K562 (cell line): ENCODE results near the gene CDK14. TPM values are rescaled to one million over a fixed set of nuclear protein-coding genes. Genes with fewer than 3 reads are reported as not detected.

Experiments used
- ATAC-seq: fragments of 200-7000 bp; cut with Tn5 transposase; 3 replicates; pipeline ENCODE4 v1.9.1; 2020; ENCODE audit warnings: moderate library complexity
- BruUV-seq: library from RNA; stranded (reverse); fragments of 400-500 nt; replicated peaks from 2 replicates; lab custom pipeline; 2021; lab: Mats Ljungman, UMichigan
- CTCF ChIA-PET: fragments of 300-600 bp; formaldehyde crosslinking; extraction: SDS; loops from one replicate; lab custom pipeline; 2021; ENCODE audit warnings: low intra/inter-chr PET ratio; lab: Yijun Ruan, JAX
- POLR2A ChIA-PET: fragments of 300-600, 350-650 bp; sonication (Branson Sonifier 250); formaldehyde crosslinking; extraction: SDS; loops from one replicate; lab custom pipeline; 2021; ENCODE audit warnings: antibody characterized with exemption, inconsistent platforms; lab: Yijun Ruan, JAX
- DNase-seq, 4 experiments: peaks; one replicate each; pipeline versions ENCODE4 v3.0.0 to v3.0.0-alpha.2; 2011 to 2018; ENCODE audit warnings: low spot score in 3 of 4, mixed read lengths in 3 of 4; ENCODE audit errors: extremely low read depth in 1 of 4
- FAIRE-seq: peaks from 2 replicates; lab custom pipeline; 2011; peaks lifted over from hg19 to GRCh38; lab: Jason Lieb, UNC
- H2AFZ ChIP-seq: 2 replicates; pipeline ENCODE4 v1.6.0; 2011; ENCODE audit warnings: low read depth, low read length, control low read depth, inconsistent platforms
- H3K27ac ChIP-seq: fragments of 200-600 bp; 3 replicates; pipeline ENCODE4 v1.8.0; 2011; ENCODE audit warnings: low read depth, mild to moderate bottlenecking, control low read depth, inconsistent platforms, low read length, moderate library complexity, mixed read lengths; ENCODE audit errors: extremely low read depth
- H3K27me3 ChIP-seq, 2 experiments: fragments of 300-600 bp in 1 of 2; 2 replicates in 1 of 2; 3 replicates in 1 of 2; pipeline versions ENCODE4 v1.6.0 to v1.8.0; 2011; ENCODE audit warnings: inconsistent platforms in 2 of 2, low read length in 2 of 2, mild to moderate bottlenecking in 1 of 2, mixed read lengths in 1 of 2, moderate library complexity in 1 of 2; ENCODE audit not compliant: control insufficient read depth in 2 of 2, insufficient read depth in 2 of 2
- H3K36me3 ChIP-seq: fragments of 300-600 bp; 3 replicates; pipeline ENCODE4 v1.8.0; 2011; ENCODE audit warnings: mild to moderate bottlenecking, low read length, inconsistent platforms; ENCODE audit not compliant: control insufficient read depth, insufficient read depth
- H3K4me1 ChIP-seq, 2 experiments: fragments of 200-600 bp in 1 of 2; replicated peaks in 1 of 2; 2 replicates in 1 of 2; 3 replicates in 1 of 2; pipeline versions ENCODE4 v1.5.1 to v1.8.0; 2011; ENCODE audit warnings: inconsistent platforms in 2 of 2, low read length in 2 of 2, mild to moderate bottlenecking in 1 of 2, mixed read lengths in 1 of 2, moderate library complexity in 1 of 2; ENCODE audit not compliant: control insufficient read depth in 2 of 2, insufficient read depth in 2 of 2
- H3K4me2 ChIP-seq: 2 replicates; pipeline ENCODE4 v1.6.1; 2011; ENCODE audit warnings: low read length, control low read depth, inconsistent platforms, mixed read lengths; ENCODE audit not compliant: insufficient read depth
- H3K4me3 ChIP-seq: fragments of 200-600 bp; sonication (generic), shearing (Covaris generic); 2 replicates; pipeline ENCODE4 v1.5.1; 2016; ENCODE audit warnings: control low read depth, inconsistent platforms
- H3K79me2 ChIP-seq: fragments of 200-600 bp; 3 replicates; pipeline ENCODE4 v1.8.0; 2011; ENCODE audit warnings: low read length, inconsistent platforms; ENCODE audit not compliant: control insufficient read depth, insufficient read depth
- H3K9ac ChIP-seq, 2 experiments: 2 replicates each; pipeline versions ENCODE4 v1.6.0 to v1.6.1; 2011; ENCODE audit warnings: low read depth in 2 of 2, low read length in 2 of 2, control low read depth in 1 of 2, inconsistent platforms in 1 of 2, mild to moderate bottlenecking in 1 of 2, mixed read lengths in 1 of 2; ENCODE audit not compliant: insufficient read depth in 1 of 2
- H3K9me1 ChIP-seq: one replicate; pipeline ENCODE4 v1.6.0; 2011; ENCODE audit warnings: inconsistent platforms, mild to moderate bottlenecking, low read length, moderate library complexity; ENCODE audit not compliant: control insufficient read depth, insufficient read depth
- H3K9me3 ChIP-seq: replicated peaks from 2 replicates; pipeline ENCODE4 v1.5.1; 2011; ENCODE audit warnings: low read depth, low read length, inconsistent platforms; ENCODE audit not compliant: control insufficient read depth, insufficient read depth
- H4K20me1 ChIP-seq: replicated peaks from 2 replicates; pipeline ENCODE4 v1.6.1; 2011; ENCODE audit warnings: low read length, inconsistent platforms, mixed read lengths; ENCODE audit not compliant: control insufficient read depth, insufficient read depth
- ETV6 ChIP-seq, 3 experiments: fragments of 150-350 bp in 1 of 3; sonication (generic) in 1 of 3; formaldehyde crosslinking in 1 of 3; IDR thresholded peaks; 2 replicates each; pipeline versions ENCODE4 v1.6.1 to v1.8.0; 2014 to 2022; ENCODE audit warnings: borderline replicate concordance in 2 of 3, low read depth in 2 of 3, antibody characterized with exemption in 1 of 3, low read length in 1 of 3, mild to moderate bottlenecking in 1 of 3, missing genetic modification reagents in 1 of 3
- HMGN3 ChIP-seq: IDR thresholded peaks from 2 replicates; pipeline ENCODE4 v1.6.1; 2011; ENCODE audit warnings: borderline replicate concordance, low read depth, mild to moderate bottlenecking, mixed read lengths, low read length; ENCODE audit not compliant: insufficient read length; ENCODE audit errors: extremely low read depth
- NEUROD1 ChIP-seq: fragments of 150-350 bp; IDR thresholded peaks from 2 replicates; pipeline ENCODE4 v1.6.1; 2014; ENCODE audit warnings: borderline replicate concordance, low read length, low read depth; ENCODE audit not compliant: partially characterized antibody
- NFXL1 ChIP-seq: fragments of 450-650 bp; formaldehyde crosslinking; IDR thresholded peaks from 2 replicates; pipeline ENCODE4 v1.4.0; 2021; ENCODE audit warnings: mild to moderate bottlenecking
- RAD21 ChIP-seq, 2 experiments: fragments of 250-450 bp in 1 of 2; fragments of 450-650 bp in 1 of 2; sonication (Bioruptor Pico) in 1 of 2; formaldehyde crosslinking in 1 of 2; IDR thresholded peaks in 1 of 2; conservative IDR thresholded peaks in 1 of 2; 2 replicates each; pipeline versions ENCODE4 v1.4.0 to v1.8.0; 2020 to 2022; ENCODE audit warnings: mild to moderate bottlenecking in 2 of 2, moderate library complexity in 1 of 2
- SAFB2 ChIP-seq: fragments of 200-400 bp; formaldehyde crosslinking; IDR thresholded peaks from 2 replicates; pipeline ENCODE4 v1.6.1; 2018; ENCODE audit warnings: borderline replicate concordance, low read length, low read depth, moderate library complexity; ENCODE audit not compliant: severe bottlenecking
- ZNF277 ChIP-seq: fragments of 250-450 bp; sonication (Bioruptor Pico); IDR thresholded peaks from 2 replicates; pipeline ENCODE4 v1.8.0; 2022; ENCODE audit warnings: inconsistent platforms, mild to moderate bottlenecking, moderate library complexity, borderline replicate concordance
- ZNF780A ChIP-seq: fragments of 250-450 bp; sonication (Bioruptor Pico); IDR thresholded peaks from 2 replicates; pipeline ENCODE4 v1.5.0; 2021; ENCODE audit warnings: mild to moderate bottlenecking
- WGBS: fragments of 100-300 bp; shearing (Covaris generic); methylation state at CpG from one replicate; pipeline ENCODE4 v1.1.6; 2016; ENCODE audit warnings: low coverage, mixed read lengths; ENCODE audit not compliant: insufficient coverage; ENCODE audit errors: missing lambda C conversion rate; 5-methylcytosine and 5-hydroxymethylcytosine counted together
- in situ Hi-C: fragments of 300-500 bp; cut with MboI; formaldehyde crosslinking; loops from 4 replicates; pipeline ENCODE4 v1.15.0; 2018; ENCODE audit warnings: inconsistent platforms, mixed read lengths
- intact Hi-C: fragments of 100-400 bp; cut with micrococcal nuclease; formaldehyde crosslinking; loops from 2 replicates; pipeline ENCODE4 v1.14.2; 2022
- polyA plus RNA-seq, 8 experiments: library from polyadenylated mRNA; depleted of rRNA in 4 of 8; stranded (reverse) in 5 of 8; unstranded in 3 of 8; fragments of >200 nt; fragmentation: Nextera tagmentation in 2 of 8; fragmentation: Illumina TruSeq in 1 of 8; extraction: Ambion mirVana in 2 of 8; extraction: Trizol in 1 of 8; gene quantifications; 2 replicates each; pipeline versions ENCODE4 v1.2.1 to v1.2.3, GENCODE V29; 2011 to 2014; ENCODE audit warnings: inconsistent platforms in 1 of 8, missing spikeins in 1 of 8
- total RNA-seq, 7 experiments: library from RNA; depleted of rRNA in 6 of 7; stranded (reverse); fragments of >200 nt in 6 of 7; fragmentation: Illumina TruSeq in 2 of 7; extraction: Trizol in 2 of 7; gene quantifications; 2 replicates each; pipeline versions ENCODE4 v1.2.1 to v1.2.3, GENCODE V29; 2011 to 2021; ENCODE audit warnings: low replicate concordance in 1 of 7

Gene CDK14
- total and polyA plus RNA-seq, 9 of the 15 experiments (the other 6 are each of a cell fraction or from before 2014, with no cell fraction given): 0.03 to 0.91 (median 0.16) TPM

- peaks cover 7% of the 10 kb centered on the region in 2 experiments for H3K27me3 ChIP-seq
- H3K4me1 ChIP-seq: no peaks in the 10 kb centered on the region
- H3K36me3 ChIP-seq: no peaks in the 10 kb centered on the region
- ChIA-PET POLR2A (interaction anchor here (0.8 to 1.2 kb wide), 2 partner anchors 9 to 34 kb away, joined by 3 to 4 read pairs; no protein-coding TSS in a partner anchor), CTCF (interaction anchor here (0.6 kb wide), 1 partner anchor 202 kb away, joined by 3 read pairs; no protein-coding TSS in a partner anchor)
- no TSS peak for BruUV-seq
- FAIRE-seq (no peak), DNase-seq (no peak), ATAC-seq (peak; percentile 73)
- WGBS: 2% methylated on average over 8 of the region's 8 CpGs
- no peaks in the 10 kb centered on the region for H3K9me3 ChIP-seq
- intact Hi-C loops (no loop called here), in situ Hi-C loops (no loop called here)
- H3K9ac ChIP-seq: no peak overlapping the region
- TF ChIP-seq NFXL1 (CRISPR knock-in tag) (no peak), HMGN3 (no peak), ZNF277 (CRISPR knock-in tag) (no peak), ZNF780A (CRISPR knock-in tag) (no peak), NEUROD1 (no peak), ETV6 (IDR thresholded peaks at IDR 0.05; ENCODE audit: borderline replicate concordance in 1 of 2, low read depth in 2 of 2, low read length in 1 of 2) (no peak), ETV6 (CRISPR knock-in tag; IDR thresholded peaks at IDR 0.05; ENCODE audit: borderline replicate concordance) (no peak), SAFB2 (no peak), RAD21 (CRISPR knock-in tag; conservative IDR thresholded peaks at IDR 0.05 in 1 of 2, IDR thresholded peaks at IDR 0.05 in 1 of 2) (no peak)
- H2AFZ ChIP-seq: no peak overlapping the region
- no peaks in the 10 kb centered on the region for H4K20me1 ChIP-seq
- H3K27ac ChIP-seq: no peak overlapping the region
- H3K79me2 ChIP-seq: no peaks in the 10 kb centered on the region
- H3K9me1 ChIP-seq: no peaks in the 10 kb centered on the region
- no peak overlapping the region for H3K4me2 ChIP-seq
- H3K4me3 ChIP-seq: no peak overlapping the region
These were observed 646.1 kb downstream of the CDK14 start for GRCh38 chr7:91242097-91242844.
